GM18519 (cell line): ENCODE measurements around the gene UBE2F.
A peak's percentile ranks its signal among the peaks of the same experiment; 100 is the strongest.

Source experiments
- ATAC-seq: cut with Tn5 transposase; IDR thresholded peaks from one replicate; pipeline ENCODE4 v1.9.1; 2021; ENCODE audit warnings: mild to moderate bottlenecking, moderate library complexity; ENCODE audit not compliant: unreplicated experiment, low FRiP score

Gene UBE2F, protein sequence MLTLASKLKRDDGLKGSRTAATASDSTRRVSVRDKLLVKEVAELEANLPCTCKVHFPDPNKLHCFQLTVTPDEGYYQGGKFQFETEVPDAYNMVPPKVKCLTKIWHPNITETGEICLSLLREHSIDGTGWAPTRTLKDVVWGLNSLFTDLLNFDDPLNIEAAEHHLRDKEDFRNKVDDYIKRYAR

DNA sequence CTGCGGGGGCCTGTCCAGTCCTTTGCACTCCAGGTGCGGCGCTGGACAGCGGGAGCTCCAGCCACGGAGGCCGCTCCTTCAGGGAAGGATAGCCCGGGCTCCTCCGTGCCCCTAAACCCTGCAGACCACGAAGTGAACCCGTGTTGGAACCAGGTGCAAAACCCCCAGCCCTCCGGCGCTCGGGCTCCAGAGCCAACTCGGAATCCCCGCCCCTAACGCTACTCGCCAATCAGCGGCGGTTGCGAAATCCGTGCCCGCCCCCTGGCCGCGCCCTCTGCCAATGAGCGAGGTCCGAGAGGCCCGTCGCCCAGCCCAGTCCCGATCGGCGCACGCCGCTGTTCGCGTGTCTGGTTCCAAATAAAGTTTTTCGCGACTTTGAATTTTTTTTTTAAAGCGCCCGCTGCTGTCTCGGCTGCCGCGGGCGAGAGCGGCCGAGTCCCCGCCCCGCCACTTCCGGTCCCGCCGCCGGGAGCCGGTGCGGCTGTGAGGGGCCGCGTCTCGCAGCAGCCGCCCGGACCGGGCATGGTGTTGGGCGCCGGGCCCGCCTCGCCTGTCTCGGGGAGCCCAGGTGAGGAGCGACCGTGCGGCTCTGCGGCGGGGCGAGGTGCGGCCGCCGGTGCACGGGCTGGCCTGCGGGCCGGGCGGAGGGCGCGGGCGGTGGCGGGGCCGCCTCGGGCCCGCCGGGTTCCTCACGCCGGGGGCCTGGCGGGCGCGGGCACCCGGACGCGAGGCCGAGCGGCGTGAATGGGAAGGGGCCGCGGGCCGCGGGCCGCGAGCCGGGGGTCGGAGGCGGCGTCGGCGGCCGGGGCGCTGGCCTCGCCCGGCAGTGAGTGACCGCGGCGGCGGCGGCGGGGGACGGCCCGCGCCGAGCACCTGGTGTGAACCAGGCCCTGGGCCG lies at the start of gene UBE2F:
Gene UBE2F (plus strand): TSS at position 450 of the 898 bp plus-strand sequence. CDS start 6,094 bp downstream, outside the sequence.
- peak; percentile 89 for ATAC-seq

DNA sequence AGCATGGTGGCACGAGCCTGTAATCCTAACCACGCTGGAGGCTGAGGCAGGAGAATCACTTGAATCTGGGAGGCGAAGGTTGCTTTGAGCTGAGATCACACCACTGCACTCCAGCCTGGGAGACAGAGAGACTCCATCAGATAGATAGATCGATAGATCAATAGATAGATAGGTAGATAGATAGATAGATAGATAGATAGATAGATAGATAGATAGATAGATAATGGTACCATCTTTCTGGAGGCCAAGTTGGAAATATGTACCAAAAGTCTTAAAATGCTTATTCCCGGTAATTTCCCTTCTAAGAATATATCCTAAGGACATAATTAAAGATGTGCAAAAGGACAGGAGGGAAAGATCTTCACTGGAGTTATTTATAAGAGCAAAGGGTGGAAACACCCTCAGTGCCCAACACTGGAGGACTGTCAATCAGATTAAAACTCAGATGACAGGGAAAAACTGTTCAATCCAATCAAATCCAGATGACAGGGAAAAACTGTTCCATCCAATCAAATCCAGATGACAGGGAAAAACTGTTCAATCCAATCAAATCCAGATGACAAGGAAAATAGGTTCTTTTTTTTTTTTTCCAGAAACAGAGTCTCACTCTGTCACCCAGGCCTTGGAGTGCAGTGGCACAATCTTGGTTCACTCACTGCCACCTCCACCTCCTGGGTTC lies 49.0 kb upstream of the UBE2F start:
- ATAC-seq: no peak

DNA sequence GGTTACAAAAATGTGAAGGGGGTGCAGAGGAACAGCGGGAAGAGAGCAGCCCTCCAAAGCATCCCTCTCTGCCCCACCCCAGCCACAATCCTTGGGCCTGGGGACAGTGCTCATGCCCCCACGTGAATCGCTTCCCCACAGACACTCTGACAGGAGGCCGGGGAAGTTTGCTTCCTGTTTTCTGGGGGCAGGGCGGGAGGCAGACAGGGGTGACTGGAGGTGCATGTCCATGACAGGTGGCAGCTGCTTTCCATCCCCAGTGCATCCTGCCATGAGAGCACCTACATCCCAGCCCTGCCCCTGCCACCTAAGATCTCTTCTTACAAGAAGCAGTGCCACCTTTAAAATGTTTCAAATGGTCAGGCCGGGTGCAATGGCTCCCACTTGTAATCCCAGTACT lies 47.2 kb upstream of the UBE2F start:
- ATAC-seq: no peak

DNA sequence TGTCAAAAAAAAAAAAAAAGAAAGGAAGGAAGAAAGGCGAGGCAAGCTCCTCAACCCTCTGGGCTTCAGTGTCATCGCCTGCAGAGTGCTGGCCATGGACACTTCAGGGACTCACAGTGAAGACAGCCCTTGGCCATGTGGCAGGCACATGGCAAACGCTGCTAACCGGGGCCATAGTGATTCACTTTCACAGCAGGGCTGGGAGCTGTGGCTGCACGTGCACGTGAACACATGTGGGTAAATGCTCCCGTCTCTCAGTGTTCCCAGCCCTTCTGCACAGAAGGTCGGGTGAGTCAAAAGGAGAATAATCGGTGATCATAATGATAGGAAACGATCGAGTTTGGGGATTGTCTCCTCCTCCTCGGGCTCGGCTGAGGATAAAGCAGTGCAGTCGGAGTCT lies 46.1 kb upstream of the UBE2F start:
- no peak for ATAC-seq

DNA sequence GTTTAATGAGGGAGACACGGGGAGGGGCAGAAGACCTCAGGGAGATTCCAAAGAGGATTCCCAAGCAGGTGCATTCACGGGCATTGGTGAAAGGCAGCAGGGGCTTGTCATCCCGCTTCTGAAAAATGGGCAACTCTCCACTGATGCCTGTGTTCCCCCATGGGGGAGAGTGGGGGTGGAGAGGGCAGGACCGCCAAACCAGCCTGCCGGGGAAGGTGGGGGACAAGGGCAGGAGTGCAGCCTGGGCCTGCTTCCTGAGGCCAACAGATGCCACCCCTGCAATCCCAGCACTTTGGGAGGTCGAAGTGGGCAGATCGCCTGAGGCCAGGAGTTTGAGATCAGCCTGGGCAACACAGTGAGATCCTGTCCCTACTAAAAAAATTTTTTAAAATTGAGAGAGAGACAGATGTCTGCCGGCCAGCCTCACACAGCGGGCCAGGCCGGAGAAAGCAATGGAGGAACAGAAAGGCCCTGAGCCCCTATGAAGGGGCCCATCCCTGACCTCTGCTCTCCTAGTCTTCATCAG lies 44.8 kb upstream of the UBE2F start:
- ATAC-seq: no peak

DNA sequence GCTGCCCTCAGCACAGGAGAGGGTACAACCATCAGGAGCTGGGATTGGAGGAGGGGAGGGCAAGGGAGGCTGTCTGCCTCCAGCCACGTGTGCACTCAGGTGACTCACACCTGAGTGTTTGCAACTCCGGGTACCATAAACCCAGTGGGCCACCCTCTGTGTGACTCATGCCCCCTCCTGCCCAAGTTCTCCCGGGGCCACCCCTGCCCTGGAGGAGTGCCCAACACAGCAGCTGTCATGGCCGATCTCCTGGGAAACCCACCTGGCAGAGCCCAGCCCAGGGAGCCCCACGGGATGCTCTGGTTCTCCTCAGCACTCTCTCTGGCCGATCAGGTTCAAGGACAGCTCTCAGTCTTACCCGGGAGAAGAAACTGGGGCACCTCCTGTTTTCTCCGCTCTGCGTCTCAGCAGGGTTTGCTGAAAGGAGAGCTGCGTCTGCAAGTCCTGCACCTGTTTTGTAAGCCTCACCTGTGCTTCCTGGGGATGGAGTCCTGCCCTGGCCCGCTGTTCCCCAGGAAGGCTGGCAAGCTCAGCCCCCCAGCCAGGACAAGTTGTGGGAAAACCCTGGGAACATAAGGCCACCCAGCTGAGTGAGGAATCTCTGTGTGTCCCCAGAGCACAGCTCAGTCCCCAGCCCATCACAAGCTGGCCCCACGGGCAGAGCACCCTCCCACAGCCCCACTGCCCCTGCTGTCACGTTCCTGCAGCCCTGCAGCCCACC lies 44.0 kb upstream of the UBE2F start:
- ATAC-seq: no peak

DNA sequence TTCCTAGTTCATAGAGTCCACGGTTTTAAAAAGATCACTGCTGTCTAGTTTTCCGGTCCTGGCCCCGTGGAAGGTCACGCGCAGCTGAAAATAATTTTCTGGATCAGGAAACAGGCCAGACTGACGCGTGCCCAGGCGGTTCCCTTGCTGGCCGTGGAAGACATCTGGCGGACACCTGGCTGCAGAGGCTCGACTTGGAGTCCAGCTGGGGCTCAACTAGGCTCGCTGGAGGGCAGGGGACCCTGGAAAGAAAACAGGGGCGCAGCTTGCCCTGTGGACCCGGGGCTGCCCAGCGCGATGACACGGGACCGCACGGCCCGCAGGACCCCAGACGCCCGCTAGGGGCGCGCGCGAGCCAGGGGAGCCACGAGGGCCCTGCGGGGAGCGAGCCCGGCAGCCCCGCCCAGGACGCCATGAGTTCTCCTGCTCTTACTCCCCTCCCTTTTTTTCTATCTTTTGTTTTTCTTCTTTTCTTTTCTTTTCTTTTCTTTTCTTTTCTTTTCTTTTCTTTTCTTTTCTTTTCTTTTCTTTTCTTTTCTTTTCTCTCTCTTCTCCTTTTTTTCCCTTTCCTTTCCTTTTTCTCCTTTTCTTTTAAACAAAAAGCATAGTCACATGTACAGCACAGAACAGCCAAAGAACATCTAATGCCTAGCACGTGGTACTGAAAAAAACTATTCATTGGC lies 43.2 kb upstream of the UBE2F start:
- peak; percentile 73 for ATAC-seq

DNA sequence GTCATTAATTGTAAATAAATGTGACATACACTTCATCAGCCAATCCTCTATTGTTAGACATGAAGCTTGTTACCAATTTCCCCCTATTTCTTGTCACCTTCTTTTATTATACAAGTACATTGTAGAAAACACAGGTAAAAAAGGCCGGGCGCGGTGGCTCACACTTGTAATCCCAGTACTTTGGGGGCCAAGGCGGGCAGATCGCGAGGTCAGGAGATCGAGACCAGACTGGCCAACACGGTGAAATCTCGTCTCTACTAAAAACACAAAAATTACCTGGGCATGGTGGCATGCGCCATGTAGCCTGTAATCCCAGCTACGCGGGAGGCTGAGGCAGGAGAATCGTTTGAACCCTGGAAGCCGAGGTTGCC lies 42.7 kb upstream of the UBE2F start:
- ATAC-seq: no peak

DNA sequence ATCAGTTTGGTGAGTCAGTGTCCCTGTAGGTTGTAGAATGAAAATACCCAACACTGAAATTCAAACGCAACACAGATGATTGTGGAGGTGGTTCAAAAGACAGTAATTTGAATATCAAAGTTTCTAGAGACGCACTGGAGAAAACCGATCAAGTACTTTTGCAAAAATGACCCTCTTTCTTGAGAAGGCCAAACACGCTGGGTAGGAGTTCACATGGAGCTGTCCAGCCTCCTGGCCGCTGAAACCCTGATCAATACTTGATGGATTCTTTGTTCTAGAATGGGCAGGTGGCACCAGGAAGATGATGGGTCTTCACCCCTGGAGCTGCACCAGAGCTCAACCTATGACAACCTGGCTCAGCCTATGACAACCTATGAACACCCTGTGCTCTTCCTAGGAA lies 39.7 kb upstream of the UBE2F start:
- ATAC-seq: no peak

DNA sequence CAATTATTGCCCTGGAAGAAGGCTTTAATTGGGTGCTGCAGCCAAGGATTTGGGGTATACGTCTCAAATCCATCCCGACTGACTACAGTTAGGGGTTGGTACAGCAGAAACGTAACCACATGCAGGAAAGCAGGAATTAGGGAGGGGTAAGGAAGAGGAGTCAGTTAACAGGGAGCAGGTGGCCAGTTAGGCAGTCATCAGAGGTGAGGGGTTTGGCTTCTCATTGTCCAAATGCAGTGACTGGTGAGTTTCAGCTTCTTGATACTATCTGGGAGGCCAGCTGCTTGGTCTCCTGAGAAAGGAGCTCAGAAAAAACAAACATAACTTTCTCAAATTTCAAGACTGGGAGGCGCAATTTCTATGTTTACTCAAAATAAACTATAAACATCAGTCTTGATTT lies 38.8 kb upstream of the UBE2F start:
- ATAC-seq: no peak

DNA sequence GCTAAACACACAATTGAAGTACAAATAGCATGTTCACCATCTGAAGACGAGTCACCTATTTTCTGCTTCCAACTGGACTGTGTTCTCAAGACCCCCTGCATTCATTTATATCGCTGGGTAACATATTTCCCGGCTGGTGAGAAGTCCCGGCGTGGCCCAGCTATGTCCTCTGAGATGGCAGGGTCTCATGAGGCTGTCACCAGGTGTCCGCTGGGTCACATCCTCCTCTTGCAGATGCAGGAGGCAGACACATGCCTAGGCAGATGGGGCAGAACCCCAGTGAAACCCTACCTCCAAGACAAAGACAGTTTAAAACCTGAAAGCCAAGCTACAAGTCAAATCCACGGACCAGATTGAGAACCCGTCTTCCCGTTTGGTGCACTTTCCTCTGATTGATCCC lies 36.8 kb upstream of the UBE2F start:
- no peak for ATAC-seq

DNA sequence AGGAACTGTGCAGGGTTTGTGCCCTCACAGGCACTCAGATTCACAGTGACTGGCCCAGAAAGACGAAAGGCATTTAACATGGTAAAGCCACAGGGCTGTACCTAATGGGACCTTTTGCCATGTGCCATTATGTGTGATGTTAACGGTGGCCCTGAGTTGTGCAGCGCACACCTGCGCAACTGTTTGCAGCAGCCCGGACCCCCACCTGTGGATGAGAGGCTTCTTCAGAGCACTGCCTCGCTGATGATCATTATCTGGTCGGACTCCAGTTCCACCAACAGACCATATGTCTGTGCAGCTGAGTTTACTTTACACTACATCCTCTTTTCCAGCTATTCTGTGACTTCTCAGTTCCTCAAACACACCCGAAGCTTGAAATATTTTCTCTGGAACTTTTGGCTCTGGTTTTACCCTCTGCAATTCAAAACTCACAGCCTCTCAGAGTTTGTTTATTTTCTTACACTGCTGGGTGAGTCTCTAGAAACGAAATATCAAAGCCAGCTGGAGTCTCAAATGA lies 35.6 kb upstream of the UBE2F start:
- no peak for ATAC-seq

DNA sequence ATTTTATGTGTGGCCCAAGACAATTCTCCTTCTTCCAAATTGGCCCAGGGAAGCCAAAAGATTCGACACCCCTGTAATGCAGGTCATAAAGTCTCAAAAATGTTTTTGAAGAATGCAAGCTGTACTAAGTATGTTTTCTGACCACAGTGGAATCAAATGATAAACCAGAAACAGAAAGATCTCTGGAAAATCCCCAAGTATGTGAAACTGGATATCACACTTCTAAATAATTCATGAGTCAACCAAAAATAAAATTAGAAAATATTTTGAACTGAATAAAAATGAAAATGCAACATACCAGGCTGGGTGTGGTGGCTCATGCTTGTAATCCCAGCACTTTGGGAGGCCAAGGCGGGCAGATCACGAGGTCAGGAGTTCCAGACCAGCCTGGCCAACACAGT lies 34.1 kb upstream of the UBE2F start:
- no peak for ATAC-seq

DNA sequence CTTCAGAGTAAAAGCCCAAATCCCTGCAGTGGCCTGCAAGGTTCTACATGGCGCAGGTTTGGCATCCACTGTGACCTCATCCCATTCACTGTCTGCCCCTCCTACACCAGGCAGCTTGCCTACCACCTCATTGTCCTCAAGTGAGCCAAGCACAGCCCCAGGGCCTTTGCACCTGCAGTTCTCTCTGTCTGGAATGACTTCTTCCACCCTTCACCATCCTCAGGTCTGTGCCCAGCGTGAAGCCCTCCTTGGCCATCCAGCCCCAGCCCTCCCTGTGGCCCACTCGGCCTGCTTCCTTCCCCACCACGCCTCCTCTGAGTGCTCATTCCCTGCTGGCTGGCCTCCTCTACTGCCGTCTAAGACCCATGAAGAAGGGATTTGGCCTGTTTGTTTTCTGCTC lies 32.6 kb upstream of the UBE2F start:
- ATAC-seq: no peak

DNA sequence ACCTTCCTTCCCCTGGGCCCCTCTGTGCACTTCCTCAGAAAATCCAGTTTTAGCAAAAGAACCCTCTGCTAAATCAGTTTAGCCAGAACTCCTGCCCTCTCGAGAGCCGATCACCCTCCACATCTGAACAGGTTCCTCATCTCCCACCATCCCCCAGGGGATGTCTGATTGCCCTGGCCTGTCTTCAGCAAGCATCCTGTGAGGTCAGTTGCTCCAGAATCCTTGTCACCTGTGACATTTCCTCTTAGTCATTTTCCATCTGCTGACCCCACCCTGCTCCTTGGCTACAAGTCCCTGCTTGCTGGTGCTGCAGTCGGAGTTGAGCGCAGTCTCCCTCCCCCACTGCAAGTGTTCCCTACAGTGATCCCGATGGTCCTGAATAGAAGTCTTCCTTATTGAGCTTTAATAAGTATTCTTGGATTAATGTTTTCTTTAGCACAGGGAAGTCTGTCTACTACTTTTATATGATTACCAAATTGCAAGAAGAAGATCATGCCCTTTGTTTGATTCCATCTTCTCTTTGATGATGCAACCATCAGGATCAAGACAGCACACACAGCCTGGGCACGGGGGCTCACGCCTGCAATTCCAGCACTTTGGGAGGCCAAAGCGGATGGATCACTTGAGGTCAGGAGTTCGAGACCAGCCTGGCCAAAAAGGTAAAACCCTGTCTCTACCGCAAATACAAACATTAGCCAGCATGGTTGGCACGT lies 30.9 kb upstream of the UBE2F start:
- ATAC-seq: no peak

DNA sequence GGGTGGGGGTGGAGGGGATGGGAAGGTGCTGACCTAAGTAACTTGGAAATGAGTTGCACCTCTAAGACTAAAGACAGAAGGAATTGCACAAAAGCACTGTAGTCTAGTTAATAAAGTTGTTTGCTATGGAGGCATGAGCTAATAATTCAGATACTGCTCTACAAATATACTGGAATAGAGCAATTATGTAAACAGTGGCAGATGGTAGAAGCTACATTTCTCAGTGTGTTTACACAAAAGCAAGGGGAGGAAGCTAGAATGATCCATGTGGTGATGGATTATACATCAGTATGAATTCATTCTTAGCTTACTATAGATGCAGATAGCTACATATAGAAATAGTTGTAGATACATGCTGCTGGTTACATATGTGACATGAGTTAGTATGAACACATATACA lies 27.6 kb upstream of the UBE2F start:
- ATAC-seq: no peak

DNA sequence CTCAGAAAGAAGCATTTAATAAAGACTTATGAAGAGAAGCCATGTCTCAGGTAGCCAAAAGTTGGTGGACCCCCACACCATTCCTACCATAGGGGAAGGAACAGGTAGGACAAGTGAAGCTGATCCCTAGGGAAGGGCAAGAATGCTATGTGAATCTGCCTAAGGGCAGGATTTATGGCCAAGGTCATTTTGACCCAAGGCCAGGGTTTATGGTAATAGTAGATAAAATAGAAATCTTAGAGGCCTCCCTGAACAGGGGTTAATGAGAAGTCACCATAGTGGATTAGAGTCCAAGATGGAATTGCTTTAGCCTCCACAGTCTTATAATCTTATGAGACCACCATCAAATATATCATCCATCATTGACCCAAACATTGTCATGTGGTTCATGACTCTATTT lies 26.0 kb upstream of the UBE2F start:
- ATAC-seq: no peak

DNA sequence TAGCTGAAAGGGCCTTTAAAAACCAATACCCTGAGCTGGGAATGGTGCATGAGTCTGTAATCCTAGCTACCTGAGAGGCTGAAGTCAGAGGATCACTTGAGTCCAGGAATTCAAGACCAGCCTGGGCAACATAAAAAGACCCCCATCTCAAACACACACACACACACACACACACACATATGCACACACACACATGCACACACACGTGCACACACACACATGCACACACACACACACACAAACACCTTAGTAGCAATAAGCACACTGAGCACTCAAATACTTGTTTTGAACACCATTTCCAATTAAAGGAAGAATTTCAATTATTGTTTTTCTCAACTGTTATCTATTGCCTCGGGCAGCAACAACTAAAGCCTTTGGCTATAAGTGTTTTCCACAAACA lies 25.6 kb upstream of the UBE2F start:
- ATAC-seq: no peak

DNA sequence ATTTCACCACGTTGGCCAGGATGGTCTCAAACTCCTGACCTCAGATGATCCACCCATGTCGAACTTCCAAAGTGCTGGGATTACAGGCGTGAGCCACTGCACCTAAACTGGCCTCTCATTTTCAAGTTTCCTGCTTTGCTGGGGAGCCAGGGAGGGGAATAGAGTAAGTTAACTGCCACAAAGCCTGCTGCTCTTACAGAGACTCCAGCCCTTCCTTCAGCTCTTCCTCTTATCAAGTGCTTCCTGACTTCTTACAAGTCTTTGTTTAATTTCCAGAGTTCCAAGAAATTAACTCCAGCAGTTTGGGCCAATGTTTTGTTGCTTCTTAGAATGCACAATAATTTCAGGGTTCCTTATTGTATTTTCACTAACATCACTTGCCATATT lies 24.3 kb upstream of the UBE2F start:
- no peak for ATAC-seq
